GM19452 (cell line): ENCODE measurements around the gene LRRC25.
A peak's percentile ranks its signal among the peaks of the same experiment; 100 is the strongest.

Experiments
- ATAC-seq: cut with Tn5 transposase; IDR thresholded peaks from one replicate; pipeline ENCODE4 v1.9.1; 2021; ENCODE audit not compliant: unreplicated experiment

LRRC25 gene

DNA sequence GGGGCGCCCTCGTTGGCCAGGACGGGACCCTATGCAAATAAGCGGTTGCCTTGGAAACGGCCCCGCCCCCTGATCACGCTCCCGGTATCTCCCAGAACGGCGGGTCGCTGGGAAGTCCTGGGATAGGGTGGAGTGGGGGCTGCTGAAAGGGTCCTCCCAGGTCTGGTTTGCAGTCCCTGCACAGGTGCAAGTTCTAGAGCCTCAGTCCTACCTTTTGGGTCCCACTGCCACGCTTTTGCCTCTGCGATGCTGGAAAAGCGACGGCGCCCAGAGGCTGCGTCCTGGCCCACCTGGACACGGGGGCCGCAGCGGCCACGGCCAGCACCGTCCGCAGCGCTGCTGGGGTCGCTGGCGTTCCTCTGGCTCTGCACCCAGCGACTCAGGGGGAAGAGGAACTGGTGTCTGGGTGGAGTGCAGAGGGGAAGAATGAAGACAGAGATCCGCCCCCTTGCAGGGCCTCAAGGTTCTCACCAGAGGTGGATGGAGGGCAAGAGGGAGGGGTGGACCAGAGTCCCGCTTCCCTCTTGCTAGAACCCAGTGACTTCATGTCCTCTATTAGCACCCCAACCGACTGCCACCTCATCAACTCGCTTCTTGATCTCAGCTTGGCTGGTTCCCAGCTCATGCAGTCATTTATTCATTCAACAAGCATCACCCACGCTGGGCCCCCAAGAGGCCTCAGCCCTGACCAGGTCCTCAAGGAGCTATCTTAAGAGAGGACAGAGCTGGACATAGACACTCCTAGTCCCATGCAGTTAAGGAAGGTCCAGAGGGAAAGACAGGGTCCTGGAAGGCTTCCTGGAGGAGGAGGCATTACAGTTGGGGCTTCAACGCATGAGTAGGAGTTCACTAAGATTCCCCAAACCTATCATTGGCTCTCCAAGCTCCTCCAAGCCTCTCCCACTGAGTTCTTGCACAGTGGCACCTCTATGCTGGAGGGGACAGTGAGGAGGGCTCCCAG, at the start of gene LRRC25:
TSS of gene LRRC25 (minus strand) at position 381 of the 961 bp plus-strand sequence. CDS start 659 bp downstream, outside the sequence.
- no peak for ATAC-seq

DNA sequence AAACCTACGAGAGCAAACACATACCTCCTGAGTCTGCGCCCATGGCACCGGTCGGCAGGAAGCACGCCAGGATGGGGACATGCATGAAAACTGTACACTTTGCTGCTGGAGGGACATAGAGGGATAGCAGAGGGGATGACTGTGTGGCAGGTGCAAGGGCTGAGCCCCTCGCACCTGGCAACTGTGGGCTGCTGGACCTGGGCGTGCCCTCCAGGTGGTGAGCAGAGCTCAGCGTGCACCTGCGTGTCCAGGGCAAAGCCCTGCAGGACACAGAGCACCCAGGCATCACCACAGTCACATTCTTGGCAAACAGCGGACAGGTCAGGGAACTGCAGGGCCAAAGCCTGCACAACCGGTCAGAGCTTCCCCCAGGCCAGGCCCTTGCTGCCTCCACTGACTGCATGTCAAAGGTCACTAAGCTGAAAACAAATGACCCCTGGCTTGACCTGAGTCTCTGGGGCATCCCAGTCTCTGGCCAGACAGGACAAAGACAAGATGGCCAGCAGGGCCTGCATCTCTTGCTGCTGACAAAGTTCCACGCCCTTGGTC, 49.5 kb upstream of the LRRC25 start:
- no peak for ATAC-seq

DNA sequence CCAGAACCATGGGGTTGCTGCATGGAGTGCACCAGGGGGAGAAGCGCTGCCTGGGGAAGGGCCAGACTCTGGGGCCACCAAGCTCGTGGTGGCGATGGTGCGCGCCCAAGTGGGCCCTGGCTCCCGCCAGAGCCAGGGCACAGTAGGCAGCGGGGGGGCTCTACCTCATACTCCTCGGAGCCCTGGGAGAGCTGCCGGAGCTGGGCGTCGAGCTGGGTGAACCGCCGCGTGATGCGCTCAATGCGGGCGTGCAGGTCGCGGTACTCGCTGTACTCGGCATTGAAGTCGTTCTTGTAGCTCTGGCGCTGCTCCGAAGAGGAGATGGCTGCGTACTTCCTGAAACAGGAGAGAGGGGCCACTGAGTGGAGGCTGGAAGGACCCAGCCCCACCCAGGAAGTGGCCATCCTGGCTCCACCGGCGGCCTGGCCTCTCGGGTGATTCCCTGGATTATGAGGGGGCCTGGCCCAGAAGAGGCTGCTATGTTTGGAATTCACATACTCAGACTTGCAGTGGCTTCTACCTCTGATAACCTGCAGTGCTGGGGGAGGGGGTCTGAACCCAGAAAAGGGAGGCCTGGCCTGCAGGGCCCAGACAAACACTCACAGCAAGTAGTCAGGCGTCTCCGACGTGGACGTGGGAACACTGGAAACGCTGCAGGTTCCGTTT, 48.9 kb upstream of the LRRC25 start:
- ATAC-seq, result no peak

DNA sequence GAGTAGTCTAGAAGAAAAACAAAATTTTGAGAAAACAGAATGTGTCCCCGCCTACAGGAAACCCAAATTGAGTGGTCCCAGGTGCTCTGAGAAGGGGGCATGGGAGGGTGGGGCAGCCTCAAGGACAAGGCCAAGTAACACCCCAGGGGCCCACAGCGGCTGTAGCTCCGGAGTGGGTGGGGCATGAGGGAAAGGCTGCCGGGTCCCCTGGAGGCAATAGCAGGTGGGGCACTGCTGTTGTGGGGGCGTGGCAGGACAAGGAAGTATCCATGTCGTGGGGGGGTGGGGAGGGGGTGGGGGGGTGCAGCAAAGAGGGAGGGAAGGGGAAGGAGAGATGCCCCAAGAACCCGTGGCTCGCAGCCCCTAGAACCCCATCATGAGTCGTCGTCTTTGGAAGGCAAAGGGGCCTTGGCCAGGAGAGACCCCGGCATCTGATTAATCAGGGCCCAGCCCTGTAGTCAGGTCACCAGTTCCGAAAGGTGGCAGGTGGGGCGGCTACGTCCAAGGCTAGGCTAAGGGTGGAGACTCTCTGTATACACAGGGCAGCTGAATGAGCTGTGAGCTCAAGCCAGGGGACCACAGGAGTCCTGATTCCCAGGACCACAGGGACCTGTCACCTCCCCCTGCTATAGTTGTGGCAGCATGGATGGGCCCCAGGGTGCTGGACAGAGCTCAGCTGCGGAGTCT, 48.0 kb upstream of the LRRC25 start:
- no peak for ATAC-seq

DNA sequence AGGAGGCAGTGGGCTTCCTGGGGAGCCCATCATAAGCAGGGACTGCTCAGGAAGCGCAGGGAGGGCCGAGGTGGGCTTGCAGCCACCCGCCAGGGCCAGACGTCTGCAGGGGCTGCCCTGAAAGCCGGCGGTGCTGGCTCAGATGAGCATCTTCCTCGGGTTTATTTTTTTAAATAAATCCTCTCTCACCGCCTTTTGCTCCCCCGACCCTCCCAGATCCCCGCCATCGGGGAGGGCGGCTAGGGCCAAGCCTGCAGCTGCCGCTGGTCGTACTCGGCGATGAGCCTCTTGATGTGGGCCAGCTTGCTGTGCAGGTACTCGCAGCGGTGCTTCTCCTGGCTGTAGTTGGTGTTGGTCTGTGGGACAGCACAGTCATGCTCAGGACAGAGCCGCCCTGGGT, 47.1 kb upstream of the LRRC25 start:
- ATAC-seq, result no peak

DNA sequence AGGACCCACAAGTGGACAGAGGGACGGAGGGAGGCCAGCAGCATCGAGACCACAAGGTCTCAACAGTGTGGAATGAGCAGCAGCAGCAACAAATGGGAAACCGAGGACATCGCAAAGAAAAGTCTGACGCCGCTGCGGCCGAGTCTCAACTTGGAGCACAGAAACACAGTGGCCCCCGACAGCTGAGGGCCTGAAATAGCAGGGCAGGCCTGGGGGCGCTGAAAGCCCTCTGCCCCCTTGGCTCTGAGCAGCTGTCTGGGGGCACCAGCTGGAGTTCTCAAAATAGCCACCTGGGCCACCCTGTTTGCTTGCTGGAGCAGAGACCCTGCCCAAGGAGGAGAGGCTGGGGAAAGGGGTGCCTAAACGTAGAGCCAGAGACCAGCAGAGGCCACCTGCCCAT, 46.4 kb upstream of the LRRC25 start:
- ATAC-seq, result no peak

DNA sequence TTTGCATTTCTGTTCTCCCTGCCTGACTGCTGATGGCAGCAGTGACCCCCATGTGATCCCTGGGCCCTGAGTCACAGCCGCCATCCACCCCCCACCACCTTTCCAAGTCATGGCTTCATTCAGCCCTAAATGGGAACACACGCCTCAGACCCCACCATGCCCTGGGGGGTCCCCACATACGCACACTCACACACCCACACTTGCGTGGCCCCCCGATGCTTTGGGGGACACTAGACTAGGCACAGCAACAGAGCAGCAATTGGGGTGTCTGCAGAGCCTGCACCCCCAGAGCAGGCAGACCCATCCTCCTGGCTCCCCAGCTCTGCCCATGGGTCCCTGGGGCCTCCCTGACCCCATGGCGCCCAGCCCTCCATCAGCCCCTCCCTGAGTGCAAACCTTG, 46.0 kb upstream of the LRRC25 start:
- no peak for ATAC-seq

DNA sequence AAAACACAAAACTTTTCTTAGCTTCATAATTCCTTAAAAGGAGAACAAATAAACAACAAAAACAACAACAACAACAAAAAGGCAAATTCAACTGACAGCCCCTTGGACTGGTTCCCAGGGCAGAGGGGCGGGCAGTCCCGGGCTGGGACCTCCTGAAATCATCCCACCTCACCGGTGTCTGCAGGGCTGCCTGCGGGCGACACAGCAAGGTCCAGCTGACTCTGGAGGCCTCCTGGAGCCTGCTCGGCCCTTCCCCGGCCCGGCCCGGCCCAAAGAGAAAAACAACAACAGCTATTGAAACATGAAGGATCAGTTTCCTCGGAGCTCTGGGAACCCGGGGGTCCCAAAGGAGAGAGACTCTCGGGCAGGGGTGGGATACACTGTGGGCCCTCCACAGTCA, 45.5 kb upstream of the LRRC25 start:
- ATAC-seq, result no peak

DNA sequence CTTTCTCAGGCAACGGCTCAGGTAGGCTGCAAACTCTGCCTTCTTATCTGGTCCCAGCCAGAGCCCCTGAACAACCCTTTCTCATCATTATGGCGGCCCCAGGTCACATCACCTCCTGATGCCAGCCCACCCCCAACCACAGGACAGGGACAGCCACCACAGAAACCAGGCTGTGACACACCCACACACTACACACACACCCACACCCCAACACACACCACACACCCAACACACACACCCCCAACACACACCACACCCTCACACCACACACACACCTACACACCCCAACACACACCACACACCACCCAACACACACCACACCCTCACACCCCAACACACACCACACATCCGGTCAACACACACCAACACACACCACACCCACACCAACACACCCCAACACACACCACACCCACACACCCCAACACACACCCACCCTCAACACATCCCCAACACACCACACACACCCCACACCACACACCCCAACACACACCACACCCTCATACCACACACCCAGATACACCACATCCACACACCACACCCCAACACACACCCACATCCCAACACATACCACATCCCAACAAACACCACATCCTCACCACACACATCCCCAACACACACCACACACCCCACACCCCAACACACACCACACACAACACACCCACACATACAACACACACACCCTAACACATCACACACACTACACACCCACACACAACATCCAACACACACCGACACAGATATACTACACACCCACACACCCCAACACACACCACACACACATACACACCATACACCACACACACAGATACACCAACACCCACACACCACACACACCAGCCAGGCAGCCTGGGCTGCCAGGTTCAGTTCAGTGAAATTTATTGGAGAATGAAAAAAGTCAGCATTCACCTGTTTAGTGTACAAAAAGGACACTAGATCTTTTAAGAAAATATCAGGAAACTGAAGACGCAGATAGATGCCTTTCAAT, 44.7 kb upstream of the LRRC25 start:
- ATAC-seq, result no peak

DNA sequence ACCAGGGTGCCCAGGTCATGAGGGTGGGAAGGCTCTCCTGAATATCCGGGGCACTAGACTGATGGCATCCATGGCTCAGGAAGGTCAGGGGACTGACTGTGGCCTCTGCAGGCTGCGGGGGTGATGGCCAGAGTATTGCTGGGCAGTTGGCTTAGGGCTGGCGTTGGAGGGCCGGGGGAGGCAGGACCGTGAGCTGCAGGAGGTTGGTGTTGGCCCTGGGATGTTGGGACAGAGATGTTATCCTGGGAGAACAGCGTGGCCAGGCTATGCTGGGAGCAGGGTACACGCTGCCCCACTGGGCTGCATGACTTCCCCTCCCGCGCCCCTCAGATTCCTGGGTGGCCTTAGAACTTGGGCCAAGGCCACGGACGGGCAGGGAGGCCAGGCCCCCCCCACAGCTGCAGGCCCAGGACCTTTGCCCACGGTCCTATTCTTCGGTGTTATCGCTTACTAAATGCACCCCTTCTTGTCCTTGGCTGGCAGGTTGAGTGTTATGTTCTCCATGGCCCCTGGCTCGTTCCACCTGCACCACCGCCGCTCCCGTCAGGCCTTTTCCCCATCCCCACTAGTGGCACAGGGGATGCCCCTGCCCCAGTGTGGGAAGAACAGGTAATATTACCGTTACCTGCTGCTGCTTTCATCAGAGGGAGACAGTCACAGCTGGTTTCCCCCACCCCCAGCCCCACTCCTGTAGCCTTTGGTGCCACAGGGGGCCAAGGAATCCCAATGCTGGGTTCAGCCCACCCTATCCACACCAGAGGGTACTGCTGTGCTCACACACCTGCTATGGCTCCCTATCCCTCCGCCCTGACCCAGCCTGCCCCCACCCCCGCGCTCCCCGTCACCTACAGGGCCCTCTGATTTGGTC, 43.7 kb upstream of the LRRC25 start:
- no peak for ATAC-seq

DNA sequence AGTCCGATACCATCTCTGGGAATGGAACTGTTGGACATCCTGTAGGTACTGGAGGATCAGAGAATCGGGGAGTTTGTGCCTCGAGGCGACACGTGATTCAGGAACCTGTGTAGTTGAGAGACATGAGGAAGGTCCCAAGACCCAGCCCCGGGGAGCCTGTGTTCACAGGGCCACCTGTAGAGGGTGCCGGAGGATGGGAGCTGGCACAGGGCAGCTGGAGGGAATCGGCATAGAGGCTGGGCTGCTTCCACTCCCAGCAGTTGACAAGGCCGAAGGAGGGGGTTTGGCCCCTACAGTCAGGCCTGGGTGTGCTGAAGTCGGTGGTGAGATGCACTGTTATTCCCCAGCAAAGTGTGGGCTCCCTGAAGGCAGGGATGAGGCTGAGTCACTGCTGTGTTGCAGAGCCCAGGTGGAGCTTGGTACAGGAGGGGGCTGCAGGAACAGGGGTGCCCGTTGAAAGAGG, 43.0 kb upstream of the LRRC25 start:
- no peak for ATAC-seq

DNA sequence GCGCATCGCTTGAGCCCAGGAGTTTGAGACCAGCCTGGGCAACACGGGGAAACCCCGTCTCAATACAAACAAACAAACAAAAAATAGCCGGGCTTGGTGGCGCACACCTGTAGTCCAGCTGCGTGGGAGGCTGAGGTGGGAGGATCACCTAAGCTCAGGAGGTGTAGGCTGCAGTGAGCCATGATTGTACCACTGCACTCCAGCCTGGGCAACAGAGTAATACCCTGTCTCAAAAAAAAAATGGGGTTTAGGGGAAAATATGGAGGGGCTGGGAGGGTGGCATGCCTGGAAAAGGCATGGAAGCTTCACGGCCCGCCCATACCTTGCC, 42.5 kb upstream of the LRRC25 start:
- ATAC-seq, result no peak

DNA sequence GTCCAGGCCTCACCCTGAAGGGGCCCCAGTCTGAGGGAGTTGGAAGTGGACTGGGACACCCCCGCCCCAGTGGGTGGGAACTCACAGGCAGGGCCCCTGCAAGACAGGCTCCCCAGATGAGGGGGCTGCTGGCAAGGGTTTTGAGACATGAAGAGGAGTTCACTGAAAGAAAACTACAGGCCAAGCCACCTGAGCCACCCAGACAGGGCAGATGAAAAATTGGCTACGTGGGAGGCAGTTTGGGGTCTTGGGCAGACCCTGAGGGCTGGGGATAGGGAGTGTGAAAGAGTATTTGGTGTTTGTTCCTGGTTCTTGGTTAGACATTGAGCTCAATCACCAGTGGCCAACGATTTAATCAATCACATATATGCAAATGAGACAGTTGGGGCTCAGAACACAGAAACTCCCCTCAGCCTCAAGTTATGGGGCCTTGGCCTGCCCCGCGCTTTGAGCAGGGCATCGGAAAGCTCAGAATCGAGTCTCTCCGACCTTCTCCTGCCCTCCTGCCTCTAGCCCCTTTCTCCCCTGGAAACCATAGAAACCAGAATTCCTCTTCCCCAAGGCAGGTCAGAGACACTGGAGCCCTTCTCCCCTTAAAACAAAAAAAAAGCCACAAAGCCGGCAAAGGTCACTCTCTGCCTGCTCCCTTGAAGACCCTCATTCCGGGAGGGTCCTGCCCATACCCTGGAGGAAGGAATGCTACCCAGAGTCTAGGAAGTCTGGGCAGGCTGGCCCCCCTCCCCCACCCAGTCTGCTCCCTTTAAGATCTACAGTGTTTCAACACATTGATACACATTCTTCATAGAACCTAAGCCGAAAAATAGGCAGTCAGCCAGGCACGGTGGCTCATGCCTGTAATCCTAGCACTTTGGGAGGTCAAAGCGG, 41.8 kb upstream of the LRRC25 start:
- ATAC-seq, result no peak

DNA sequence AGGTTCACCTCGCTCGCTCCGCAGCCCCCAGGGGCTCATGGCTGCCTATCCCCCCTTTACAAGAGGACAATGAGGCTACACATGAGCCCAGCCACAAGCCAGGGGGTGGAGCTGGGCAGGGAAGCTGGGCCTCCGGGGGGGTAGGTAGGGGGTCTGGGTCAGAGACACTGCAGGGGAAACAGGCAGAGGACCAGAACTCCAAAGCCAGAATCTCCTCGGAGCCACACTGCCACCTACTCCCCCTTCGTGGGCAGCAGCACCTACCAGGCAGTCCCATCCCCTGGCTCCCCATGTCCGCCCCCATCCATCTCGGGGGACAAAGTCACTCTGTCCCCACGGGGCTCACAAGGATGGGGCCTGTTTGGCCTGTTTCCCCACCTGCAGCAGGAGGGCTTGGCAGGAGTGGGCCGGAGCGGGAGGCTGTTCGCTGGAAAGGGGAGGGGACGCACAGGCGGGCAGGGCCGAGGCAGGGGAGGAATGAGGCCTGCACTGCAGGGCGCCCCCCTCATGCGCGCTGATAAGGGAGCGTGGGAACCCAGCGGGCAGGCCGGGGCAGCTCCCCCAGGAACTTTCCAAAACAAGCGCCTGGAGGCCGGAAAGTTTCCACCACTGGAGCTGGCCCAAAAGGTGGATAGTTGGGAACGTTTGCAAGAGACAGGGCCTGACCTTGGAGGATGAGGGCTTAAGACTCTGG, 41.1 kb upstream of the LRRC25 start:
- ATAC-seq, result no peak

DNA sequence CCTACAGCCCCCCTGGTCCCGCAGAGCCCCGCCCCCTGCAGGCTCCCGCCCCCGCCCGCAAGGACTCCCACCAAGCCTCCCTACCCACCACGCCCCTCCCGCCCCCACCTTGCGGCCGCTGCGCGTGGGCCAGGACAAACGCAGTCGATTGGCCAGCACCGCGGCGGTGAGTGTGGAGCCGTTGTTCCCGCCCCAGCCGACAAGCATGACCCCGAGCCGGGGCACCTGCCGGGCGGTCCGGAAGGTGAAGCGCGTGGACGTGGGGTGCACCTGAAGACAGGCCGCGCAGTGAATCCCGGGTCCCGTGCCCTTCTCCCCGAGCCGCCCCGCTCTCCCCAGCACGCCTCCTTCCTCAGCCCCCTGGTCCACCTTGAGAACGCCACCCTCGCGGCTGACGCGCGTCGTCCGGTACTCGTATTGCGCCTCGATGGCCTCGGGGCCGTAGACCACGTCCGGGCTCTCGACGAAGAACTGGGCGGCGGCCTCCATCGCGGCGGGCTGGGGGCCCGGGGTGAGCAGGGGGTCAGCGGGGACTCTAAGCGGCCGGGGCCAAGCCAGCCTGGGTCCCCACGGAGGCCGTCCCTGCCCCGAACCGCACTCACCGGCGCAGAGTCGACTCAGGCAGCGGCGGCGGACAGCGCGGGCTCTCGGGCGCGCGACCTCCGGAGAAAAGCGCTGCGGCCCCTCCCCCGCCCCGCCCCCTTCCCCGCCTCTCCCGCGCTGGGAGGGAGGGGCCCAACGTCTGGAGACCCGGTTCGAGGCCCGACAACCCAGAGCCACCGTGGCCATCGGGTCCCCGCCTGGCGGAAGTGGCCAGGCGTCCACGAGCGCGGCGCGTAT, 40.3 kb upstream of the LRRC25 start, which contains the start of gene ISYNA1:
TSS of gene ISYNA1 (minus strand) at position 643 of the 840 bp plus-strand sequence. CDS start at position 489, 154 bp downstream.
- no peak for ATAC-seq

DNA sequence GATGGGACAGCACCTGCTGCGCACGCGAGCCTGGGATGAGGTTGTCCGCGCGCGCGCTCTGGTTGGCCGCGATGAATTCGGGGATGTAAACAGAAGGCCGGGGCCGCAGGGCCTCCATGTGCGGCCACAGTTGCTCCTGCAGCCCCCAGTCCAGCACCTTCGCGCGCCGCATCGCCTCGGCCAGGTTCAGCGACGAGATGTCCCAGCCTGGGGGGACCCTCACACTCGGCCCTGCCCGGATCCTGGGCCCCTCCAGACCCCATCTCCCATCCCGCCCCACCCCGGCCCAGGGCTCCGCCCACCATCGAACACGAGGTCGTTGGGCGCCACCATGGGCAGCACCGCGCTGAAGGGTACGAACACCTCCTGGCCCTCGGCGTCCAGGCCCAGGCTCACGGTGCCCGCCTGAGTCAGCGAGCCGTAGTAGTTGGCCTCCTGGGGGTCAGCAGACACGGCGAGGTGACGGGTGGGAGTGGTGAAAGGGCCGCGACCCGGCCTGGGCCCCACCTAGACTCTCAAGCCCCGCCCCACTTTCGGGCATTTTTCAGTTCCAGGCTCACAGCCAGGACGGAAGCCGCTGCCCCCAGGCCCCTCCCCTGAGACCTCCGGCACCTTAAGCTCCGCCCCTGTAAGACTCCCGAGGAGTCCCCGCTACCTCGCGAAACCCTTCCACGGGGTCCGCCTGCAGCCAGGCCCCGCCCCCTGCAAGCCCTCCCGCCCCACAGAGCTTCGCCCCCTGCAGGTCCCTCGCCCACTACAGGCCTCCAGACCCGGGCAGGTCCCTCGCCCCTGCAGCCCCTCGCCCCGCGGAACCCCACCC, 39.5 kb upstream of the LRRC25 start:
- ATAC-seq, result peak; percentile 46
